ENCODE data around the gene ZNF219.

ZNF219 gene

GRCh38 chr14:21098076-21098891 is at the start of gene ZNF219:
TSS of gene ZNF219 (minus strand) at chr14:21098655. CDS start at chr14:21093591, 5,064 bp downstream.
- Mint-ChIP-seq H3K27me3 (ENCODE audit: low read depth) (peaks cover 19% of the 10 kb centered on the region), H3K4me3 (peak within 1 kb of the TSS; percentile 83), H3K4me1 (ENCODE audit: low read depth) (peaks cover 23% of the 10 kb centered on the region), H3K27ac (peak within 1 kb of the TSS; percentile 51), H3K36me3 (ENCODE audit: low read depth) (no peaks in the 10 kb centered on the region), H3K9me3 (no peaks in the 10 kb centered on the region)

DNA sequence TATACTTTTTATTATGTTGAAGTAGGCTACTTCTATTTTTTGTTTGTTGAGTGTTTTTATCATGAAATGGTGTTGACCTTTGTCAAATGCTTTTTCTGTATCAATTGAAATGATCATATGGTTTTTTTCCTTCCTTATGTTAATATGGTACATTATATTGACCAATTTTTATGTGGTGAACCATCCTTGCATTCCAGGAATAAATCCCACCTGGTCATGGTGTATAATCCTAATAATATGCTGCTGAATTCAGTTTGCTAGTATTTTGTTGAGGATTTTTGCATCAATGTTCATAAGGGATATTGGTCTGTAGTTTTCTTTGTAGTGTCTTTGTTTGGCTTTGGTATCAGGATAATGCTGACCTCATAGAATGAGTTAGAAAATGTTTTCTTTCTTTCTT is 47.0 kb upstream of the ZNF219 start:
- Mint-ChIP-seq H3K27ac (no peak overlapping the region), H3K9me3 (peaks cover 18% of the 10 kb centered on the region), H3K4me3 (no peak overlapping the region), H3K27me3 (ENCODE audit: low read depth) (peaks cover 21% of the 10 kb centered on the region), H3K4me1 (ENCODE audit: low read depth) (no peaks in the 10 kb centered on the region), H3K36me3 (ENCODE audit: low read depth) (no peaks in the 10 kb centered on the region)

DNA sequence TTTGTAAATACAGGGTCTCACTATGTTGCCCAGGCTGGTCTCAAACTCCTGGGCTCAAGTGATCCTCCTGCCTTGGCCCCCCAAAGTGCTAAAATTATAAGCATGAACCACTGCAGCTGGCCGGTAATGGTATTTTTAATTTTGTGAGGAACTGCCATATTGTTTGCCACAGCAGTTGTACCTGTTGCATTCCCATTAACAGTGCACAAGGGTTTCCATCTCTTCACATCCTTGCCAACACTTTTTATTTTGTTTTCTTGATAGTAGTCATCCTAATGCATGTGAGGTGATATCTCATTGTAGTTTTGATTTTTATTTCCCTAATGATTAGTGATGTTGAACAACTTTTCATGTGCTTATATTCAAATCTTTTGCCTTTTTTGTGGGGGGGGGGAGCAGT is 43.9 kb upstream of the ZNF219 start:
- peaks cover 12% of the 10 kb centered on the region for H3K27me3 Mint-ChIP-seq (ENCODE audit: low read depth)
- peaks cover 18% of the 10 kb centered on the region for H3K9me3 Mint-ChIP-seq
- H3K4me1 Mint-ChIP-seq (ENCODE audit: low read depth): no peaks in the 10 kb centered on the region
- no peak overlapping the region for H3K4me3 Mint-ChIP-seq
- H3K27ac Mint-ChIP-seq: no peak overlapping the region
- H3K36me3 Mint-ChIP-seq (ENCODE audit: low read depth): no peaks in the 10 kb centered on the region

DNA sequence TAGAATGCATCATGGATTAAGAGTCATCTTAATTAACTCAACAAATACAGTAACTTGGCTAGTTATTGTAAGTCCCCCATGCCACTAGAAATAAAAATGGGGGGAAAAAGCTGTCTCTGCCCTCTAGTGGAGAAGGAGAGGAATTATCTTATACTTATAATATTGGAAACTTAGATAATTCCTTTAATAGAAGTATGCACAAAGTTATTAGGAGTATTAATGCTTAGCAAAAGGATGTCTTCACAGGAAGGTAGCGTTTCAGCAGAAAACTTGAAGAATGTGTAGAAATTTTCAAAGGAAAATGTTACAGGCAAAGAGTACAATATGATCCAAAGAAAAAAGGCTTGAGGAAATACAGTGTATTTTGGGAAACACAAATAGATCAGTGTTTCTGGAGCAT is 37.6 kb upstream of the ZNF219 start:
- Mint-ChIP-seq H3K36me3 (ENCODE audit: low read depth) (no peaks in the 10 kb centered on the region), H3K4me3 (no peak overlapping the region), H3K27me3 (ENCODE audit: low read depth) (no peaks in the 10 kb centered on the region), H3K4me1 (ENCODE audit: low read depth) (no peaks in the 10 kb centered on the region), H3K9me3 (no peaks in the 10 kb centered on the region), H3K27ac (no peak overlapping the region)

DNA sequence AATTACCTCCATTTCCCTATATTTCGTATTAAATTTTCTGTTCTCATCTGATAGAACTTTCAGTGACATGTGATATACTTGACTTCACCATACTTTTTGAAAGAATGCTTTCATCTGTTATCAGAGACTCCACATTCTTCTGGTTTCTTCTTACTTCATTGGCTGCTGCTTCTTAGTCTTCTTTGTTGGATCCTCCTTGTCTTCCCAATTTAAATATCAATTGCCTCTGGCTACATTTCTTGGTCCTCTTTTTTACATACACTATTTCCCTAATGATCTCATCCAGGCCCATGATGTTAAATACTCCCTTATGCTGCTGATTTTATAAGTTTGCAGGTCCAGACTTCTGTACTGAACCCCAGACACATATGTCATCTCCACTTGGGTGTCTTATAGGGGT is 35.4 kb upstream of the ZNF219 start:
- Mint-ChIP-seq H3K4me3 (no peak overlapping the region), H3K9me3 (no peaks in the 10 kb centered on the region), H3K4me1 (ENCODE audit: low read depth) (no peaks in the 10 kb centered on the region), H3K27me3 (ENCODE audit: low read depth) (peaks cover 3% of the 10 kb centered on the region), H3K27ac (no peak overlapping the region), H3K36me3 (ENCODE audit: low read depth) (no peaks in the 10 kb centered on the region)

DNA sequence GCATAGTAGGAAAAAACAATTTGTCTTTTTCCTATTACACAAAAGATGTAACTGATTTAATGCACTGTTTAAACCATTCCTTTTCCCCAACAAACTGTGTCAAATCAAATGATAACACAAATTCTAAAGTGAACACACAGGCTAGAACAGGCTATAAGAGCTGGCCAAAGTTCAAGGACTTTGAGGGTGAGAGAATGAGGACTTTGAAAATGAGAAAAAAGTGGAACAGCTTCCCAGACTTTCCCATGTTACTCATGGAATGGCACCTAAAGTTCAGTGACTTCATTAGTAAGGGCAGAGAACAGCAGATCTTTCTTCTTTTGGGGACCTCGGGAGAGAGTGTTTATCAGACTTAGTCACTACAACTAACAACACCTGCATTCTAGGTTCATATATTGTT is 25.0 kb upstream of the ZNF219 start:
- Mint-ChIP-seq H3K36me3 (ENCODE audit: low read depth) (no peaks in the 10 kb centered on the region), H3K9me3 (peaks cover 4% of the 10 kb centered on the region), H3K4me3 (no peak overlapping the region), H3K27ac (no peak overlapping the region), H3K4me1 (ENCODE audit: low read depth) (peaks cover 3% of the 10 kb centered on the region), H3K27me3 (ENCODE audit: low read depth) (peaks cover 30% of the 10 kb centered on the region)

DNA sequence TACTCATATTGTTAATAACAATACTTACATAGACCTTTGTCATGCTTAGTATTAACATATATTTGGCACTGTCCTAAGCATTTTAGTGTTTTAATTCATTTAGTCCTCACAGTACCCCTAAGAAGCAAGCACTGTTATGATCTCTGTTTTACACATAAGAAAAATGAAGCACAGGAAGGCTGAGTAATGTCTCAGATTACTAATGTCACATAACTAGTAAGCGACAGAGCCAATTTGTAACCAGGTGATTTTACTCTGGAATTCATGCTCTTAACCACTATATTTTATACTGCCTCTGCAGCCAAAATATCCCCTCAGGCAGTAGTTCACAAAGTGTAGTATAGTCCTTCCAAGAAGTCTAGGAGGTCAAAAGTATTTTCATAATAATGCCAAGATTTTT is 22.7 kb upstream of the ZNF219 start:
- peaks cover 4% of the 10 kb centered on the region for H3K9me3 Mint-ChIP-seq
- peaks cover 3% of the 10 kb centered on the region for H3K4me1 Mint-ChIP-seq (ENCODE audit: low read depth)
- no peak overlapping the region for H3K27ac Mint-ChIP-seq
- no peak overlapping the region for H3K4me3 Mint-ChIP-seq
- H3K27me3 Mint-ChIP-seq (ENCODE audit: low read depth): peaks cover 13% of the 10 kb centered on the region
- no peaks in the 10 kb centered on the region for H3K36me3 Mint-ChIP-seq (ENCODE audit: low read depth)

DNA sequence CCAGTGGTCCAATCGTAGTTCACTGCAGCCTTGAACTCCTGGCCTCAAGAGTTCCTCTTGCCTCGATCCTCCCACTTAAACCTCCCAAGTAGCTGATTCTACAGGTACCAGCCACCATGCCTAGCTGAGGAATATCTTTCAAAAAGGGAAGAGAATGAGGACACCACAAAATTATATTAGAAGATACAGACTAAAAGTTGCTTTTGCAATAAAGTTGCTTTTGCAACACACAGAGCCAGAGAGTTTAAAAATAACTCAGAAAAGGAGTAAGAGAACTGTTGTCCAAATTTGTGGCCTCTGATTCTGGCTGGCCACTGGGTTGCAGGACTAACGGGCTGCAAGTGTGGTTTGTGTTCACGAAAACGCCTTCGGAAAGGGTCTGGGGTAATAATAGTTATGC is 22.2 kb upstream of the ZNF219 start:
- Mint-ChIP-seq H3K36me3 (ENCODE audit: low read depth) (no peaks in the 10 kb centered on the region), H3K27ac (no peak overlapping the region)

DNA sequence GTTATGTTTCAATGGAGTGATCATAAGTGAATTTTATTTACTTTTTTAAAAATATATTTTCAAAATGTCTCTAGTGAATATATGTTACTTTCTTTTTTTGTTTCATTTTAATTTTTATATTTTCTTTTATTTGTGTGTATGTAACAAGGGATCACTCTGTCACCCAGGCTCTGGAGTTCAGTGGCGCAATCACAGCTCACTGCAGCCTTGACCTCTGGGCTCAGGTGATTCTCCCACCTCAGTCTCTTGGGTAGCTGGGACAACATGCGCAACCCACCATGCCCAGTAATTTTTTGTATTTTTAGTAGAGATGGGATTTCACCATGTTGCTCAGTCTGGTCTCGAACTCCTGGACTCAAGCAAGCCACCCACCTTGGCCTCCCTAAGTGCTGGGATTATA is 20.5 kb upstream of the ZNF219 start:
- Mint-ChIP-seq H3K27ac (no peak overlapping the region), H3K4me1 (ENCODE audit: low read depth) (peaks cover 3% of the 10 kb centered on the region), H3K36me3 (ENCODE audit: low read depth) (no peaks in the 10 kb centered on the region), H3K27me3 (ENCODE audit: low read depth) (peaks cover 4% of the 10 kb centered on the region), H3K4me3 (no peak overlapping the region), H3K9me3 (no peaks in the 10 kb centered on the region)

More for the DNA sequence above, 22.2 kb upstream of the ZNF219 start:
- H3K4me1 Mint-ChIP-seq (ENCODE audit: low read depth): peaks cover 3% of the 10 kb centered on the region
- H3K27me3 Mint-ChIP-seq (ENCODE audit: low read depth): peaks cover 11% of the 10 kb centered on the region
- H3K4me3 Mint-ChIP-seq: no peak overlapping the region
- H3K9me3 Mint-ChIP-seq: peaks cover 4% of the 10 kb centered on the region

GRCh38 chr14:21113369-21113768 is 14.9 kb upstream of the ZNF219 start:
- Mint-ChIP-seq H3K4me3 (no peak overlapping the region), H3K9me3 (no peaks in the 10 kb centered on the region), H3K36me3 (ENCODE audit: low read depth) (no peaks in the 10 kb centered on the region), H3K27me3 (ENCODE audit: low read depth) (no peaks in the 10 kb centered on the region), H3K4me1 (ENCODE audit: low read depth) (peaks cover 2% of the 10 kb centered on the region), H3K27ac (no peak overlapping the region)

- H3K27ac Mint-ChIP-seq: no peak overlapping the region
- no peaks in the 10 kb centered on the region for H3K9me3 Mint-ChIP-seq
- no peaks in the 10 kb centered on the region for H3K27me3 Mint-ChIP-seq (ENCODE audit: low read depth)
- H3K36me3 Mint-ChIP-seq (ENCODE audit: low read depth): no peaks in the 10 kb centered on the region
- no peak overlapping the region for H3K4me3 Mint-ChIP-seq
- peaks cover 2% of the 10 kb centered on the region for H3K4me1 Mint-ChIP-seq (ENCODE audit: low read depth)
Measured at GRCh38 chr14:21112255-21112654, 13.8 kb upstream of the ZNF219 start.

DNA sequence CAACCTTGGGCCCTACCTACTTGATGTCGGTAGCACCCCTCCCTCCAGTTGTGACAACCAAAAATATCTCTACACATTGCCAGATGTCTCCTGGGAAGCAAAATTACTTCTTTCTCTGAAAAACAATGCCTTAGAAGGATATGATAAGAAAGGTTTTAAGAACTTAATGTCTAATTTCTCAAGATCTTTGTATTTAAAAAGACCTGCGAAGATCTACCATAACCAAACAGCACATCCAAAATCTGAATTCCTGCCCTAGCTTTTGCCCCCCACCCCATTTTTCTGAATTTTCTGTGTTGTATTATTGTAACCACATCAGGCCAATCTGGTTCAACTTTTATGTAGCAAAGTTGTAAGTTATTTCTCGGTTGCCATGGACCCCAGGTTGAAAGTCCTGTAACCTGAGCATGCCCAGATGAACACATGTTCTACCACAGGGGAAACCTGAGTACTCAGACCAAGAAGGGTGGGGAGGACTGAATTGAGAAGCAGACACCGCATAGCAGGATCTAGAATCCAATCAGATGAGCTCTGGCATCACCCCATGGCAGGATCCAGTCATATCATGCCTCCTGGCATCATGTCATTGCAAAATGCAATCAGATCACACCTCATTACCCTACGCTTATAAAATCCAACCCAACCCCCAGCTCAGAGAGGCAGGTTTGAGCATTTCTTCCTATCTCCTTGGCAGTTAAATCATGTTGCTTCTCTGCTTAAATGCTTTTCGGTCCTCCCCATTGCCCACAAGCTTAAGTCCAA is 11.1 kb upstream of the ZNF219 start:
- H3K27ac Mint-ChIP-seq: peak overlapping the region; percentile 13
- H3K36me3 Mint-ChIP-seq (ENCODE audit: low read depth): no peaks in the 10 kb centered on the region
- no peak overlapping the region for H3K4me3 Mint-ChIP-seq
- no peaks in the 10 kb centered on the region for H3K27me3 Mint-ChIP-seq (ENCODE audit: low read depth)
- no peaks in the 10 kb centered on the region for H3K9me3 Mint-ChIP-seq
- H3K4me1 Mint-ChIP-seq (ENCODE audit: low read depth): peaks cover 13% of the 10 kb centered on the region

DNA sequence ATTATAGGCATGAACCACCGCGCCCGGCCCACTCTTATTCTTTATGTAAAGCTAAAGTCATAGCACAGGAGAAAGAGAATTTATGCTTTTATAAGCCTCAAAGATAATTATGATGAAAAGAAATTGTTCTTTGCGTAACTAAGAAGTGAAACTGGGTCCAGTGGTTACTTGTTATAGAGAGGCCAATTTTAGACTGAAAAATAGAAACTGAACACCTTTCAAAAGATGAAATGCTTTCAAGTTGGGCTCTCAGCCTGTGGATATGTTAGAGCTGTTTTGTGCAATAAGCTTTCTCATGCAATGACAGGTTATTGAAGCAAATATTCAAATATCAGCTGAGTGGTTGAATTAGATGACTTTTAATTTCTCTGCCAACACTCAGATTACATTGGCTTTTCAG is 10.3 kb upstream of the ZNF219 start:
- Mint-ChIP-seq H3K9me3 (no peaks in the 10 kb centered on the region), H3K36me3 (ENCODE audit: low read depth) (no peaks in the 10 kb centered on the region), H3K27ac (no peak overlapping the region), H3K4me1 (ENCODE audit: low read depth) (peaks cover 15% of the 10 kb centered on the region), H3K4me3 (no peak overlapping the region), H3K27me3 (ENCODE audit: low read depth) (no peaks in the 10 kb centered on the region)

GRCh38 chr14:21107283-21107800 is 8.9 kb upstream of the ZNF219 start:
- Mint-ChIP-seq H3K9me3 (no peaks in the 10 kb centered on the region), H3K4me1 (ENCODE audit: low read depth) (peaks cover 23% of the 10 kb centered on the region), H3K36me3 (ENCODE audit: low read depth) (no peaks in the 10 kb centered on the region), H3K4me3 (no peak overlapping the region), H3K27me3 (ENCODE audit: low read depth) (no peaks in the 10 kb centered on the region), H3K27ac (no peak overlapping the region)
